ENCODE results near the gene GPR78. TPM values are rescaled to one million over a fixed set of nuclear protein-coding genes. Genes with fewer than 3 reads are reported as not detected.

The GPR78 gene
- total RNA-seq, 1 experiment from 2014 or later: 5.7 TPM

DNA sequence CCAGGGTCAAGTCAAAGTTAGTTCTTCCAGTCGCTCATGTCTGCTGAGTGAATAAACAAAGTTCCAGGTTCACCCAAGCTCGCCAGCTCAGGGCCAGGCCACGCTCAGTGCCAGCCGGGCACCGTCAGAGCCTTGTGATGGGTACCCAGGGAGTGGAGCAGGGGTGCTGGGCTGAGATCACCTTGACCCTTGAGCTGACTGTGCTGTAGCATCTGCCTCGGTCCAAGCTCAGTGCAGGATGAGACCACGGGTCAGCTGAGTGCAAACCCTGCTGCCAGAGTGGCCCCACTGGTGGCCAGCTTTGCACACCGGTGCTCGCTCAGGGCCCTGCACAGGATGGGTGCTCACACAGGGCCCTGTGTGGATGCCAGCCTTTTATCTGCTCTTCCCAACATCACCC lies 16.7 kb downstream of the GPR78 start:
- TF ChIP-seq GABPB1 (CRISPR knock-in tag; IDR thresholded peaks at IDR 0.05): no peak
- no peak for TF ChIP-seq CREB1 (CRISPR knock-in tag; IDR thresholded peaks at IDR 0.05)
- TF ChIP-seq, protein P1, sequence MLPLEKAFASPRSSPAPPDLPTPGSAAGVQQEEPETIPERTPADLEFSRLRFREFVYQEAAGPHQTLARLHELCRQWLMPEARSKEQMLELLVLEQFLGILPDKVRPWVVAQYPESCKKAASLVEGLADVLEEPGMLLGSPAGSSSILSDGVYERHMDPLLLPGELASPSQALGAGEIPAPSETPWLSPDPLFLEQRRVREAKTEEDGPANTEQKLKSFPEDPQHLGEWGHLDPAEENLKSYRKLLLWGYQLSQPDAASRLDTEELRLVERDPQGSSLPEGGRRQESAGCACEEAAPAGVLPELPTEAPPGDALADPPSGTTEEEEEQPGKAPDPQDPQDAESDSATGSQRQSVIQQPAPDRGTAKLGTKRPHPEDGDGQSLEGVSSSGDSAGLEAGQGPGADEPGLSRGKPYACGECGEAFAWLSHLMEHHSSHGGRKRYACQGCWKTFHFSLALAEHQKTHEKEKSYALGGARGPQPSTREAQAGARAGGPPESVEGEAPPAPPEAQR (CRISPR knock-in tag; IDR thresholded peaks at IDR 0.05): no peak
- TF ChIP-seq RELA (CRISPR knock-in tag; IDR thresholded peaks at IDR 0.05; ENCODE audit: borderline replicate concordance): no peak
- TF ChIP-seq ETV6 (CRISPR knock-in tag; IDR thresholded peaks at IDR 0.05): no peak
- TF ChIP-seq, protein P2, sequence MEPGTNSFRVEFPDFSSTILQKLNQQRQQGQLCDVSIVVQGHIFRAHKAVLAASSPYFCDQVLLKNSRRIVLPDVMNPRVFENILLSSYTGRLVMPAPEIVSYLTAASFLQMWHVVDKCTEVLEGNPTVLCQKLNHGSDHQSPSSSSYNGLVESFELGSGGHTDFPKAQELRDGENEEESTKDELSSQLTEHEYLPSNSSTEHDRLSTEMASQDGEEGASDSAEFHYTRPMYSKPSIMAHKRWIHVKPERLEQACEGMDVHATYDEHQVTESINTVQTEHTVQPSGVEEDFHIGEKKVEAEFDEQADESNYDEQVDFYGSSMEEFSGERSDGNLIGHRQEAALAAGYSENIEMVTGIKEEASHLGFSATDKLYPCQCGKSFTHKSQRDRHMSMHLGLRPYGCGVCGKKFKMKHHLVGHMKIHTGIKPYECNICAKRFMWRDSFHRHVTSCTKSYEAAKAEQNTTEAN (CRISPR knock-in tag; IDR thresholded peaks at IDR 0.05): no peak
- TF ChIP-seq ZBTB21 (CRISPR knock-in tag; IDR thresholded peaks at IDR 0.05; ENCODE audit: borderline replicate concordance): no peak
- TF ChIP-seq, protein P3, sequence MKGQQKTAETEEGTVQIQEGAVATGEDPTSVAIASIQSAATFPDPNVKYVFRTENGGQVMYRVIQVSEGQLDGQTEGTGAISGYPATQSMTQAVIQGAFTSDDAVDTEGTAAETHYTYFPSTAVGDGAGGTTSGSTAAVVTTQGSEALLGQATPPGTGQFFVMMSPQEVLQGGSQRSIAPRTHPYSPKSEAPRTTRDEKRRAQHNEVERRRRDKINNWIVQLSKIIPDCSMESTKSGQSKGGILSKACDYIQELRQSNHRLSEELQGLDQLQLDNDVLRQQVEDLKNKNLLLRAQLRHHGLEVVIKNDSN (CRISPR knock-in tag; IDR thresholded peaks at IDR 0.05): no peak
- no peak for TF ChIP-seq ZNF263 (CRISPR knock-in tag; IDR thresholded peaks at IDR 0.05; ENCODE audit: low read depth)
- TF ChIP-seq, protein P4, sequence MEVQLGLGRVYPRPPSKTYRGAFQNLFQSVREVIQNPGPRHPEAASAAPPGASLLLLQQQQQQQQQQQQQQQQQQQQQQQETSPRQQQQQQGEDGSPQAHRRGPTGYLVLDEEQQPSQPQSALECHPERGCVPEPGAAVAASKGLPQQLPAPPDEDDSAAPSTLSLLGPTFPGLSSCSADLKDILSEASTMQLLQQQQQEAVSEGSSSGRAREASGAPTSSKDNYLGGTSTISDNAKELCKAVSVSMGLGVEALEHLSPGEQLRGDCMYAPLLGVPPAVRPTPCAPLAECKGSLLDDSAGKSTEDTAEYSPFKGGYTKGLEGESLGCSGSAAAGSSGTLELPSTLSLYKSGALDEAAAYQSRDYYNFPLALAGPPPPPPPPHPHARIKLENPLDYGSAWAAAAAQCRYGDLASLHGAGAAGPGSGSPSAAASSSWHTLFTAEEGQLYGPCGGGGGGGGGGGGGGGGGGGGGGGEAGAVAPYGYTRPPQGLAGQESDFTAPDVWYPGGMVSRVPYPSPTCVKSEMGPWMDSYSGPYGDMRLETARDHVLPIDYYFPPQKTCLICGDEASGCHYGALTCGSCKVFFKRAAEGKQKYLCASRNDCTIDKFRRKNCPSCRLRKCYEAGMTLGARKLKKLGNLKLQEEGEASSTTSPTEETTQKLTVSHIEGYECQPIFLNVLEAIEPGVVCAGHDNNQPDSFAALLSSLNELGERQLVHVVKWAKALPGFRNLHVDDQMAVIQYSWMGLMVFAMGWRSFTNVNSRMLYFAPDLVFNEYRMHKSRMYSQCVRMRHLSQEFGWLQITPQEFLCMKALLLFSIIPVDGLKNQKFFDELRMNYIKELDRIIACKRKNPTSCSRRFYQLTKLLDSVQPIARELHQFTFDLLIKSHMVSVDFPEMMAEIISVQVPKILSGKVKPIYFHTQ (CRISPR knock-in tag; IDR thresholded peaks at IDR 0.05): no peak
- no peak for TF ChIP-seq HMGA2 (CRISPR knock-in tag; IDR thresholded peaks at IDR 0.05)
- TF ChIP-seq TEAD1 (CRISPR knock-in tag; IDR thresholded peaks at IDR 0.05): no peak
- TF ChIP-seq NFE2L1 (CRISPR knock-in tag; IDR thresholded peaks at IDR 0.05): no peak

DNA sequence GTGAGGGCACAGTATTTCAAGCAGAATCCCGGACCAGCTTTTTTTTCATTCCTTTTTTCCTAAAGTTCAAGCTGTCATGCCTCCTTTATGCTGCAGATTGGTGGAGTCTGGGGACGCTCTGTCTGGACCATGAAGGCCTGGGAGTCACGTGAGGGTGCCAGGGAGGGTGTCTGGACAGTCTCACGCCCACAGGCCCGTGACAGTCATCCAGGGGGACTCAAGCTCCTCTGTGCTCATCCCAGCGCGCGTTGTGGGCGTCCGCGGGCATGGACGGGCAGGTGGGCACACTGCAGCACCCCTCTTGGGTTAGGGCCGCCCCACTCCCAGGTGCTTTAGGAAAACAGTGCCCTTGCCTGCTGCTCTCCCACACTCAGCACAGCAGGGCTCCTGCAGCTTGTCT lies 17.1 kb downstream of the GPR78 start:
- peaks cover 12% of the 10 kb centered on the region for H3K4me1 Mint-ChIP-seq
- DNase-seq (ENCODE audit: low spot score) (no peak), ATAC-seq (no peak)
- ChIA-PET CTCF (interaction anchor here (1.4 to 3.6 kb wide), 3 partner anchors 10 to 129 kb away, joined by 3 to 39 read pairs (median 10); no protein-coding TSS in a partner anchor), POLR2A (no interaction called here)
- no peak overlapping the region for H3K4me3 Mint-ChIP-seq
- H3K27ac Mint-ChIP-seq: no peak overlapping the region
- H3K27me3 Mint-ChIP-seq (ENCODE audit: low read depth): no peaks in the 10 kb centered on the region
- H3K9me3 Mint-ChIP-seq: no peaks in the 10 kb centered on the region
- H3K36me3 Mint-ChIP-seq: peaks cover 4% of the 10 kb centered on the region; the same call in 1 of the 2 replicates
- TF ChIP-seq HMGA2 (CRISPR knock-in tag; IDR thresholded peaks at IDR 0.05) (no peak), NR1H2 (CRISPR knock-in tag; IDR thresholded peaks at IDR 0.05) (no peak), FOXK1 (CRISPR knock-in tag; IDR thresholded peaks at IDR 0.05) (no peak), CREB1 (CRISPR knock-in tag; IDR thresholded peaks at IDR 0.05) (no peak), ATF1 (CRISPR knock-in tag; IDR thresholded peaks at IDR 0.05) (no peak), SMAD4 (CRISPR knock-in tag; IDR thresholded peaks at IDR 0.05) (no peak)

More for the DNA sequence above, 16.7 kb downstream of the GPR78 start:
- POLR2A ChIA-PET: no interaction called here
- Mint-ChIP-seq H3K4me3 (no peak overlapping the region), H3K27ac (no peak overlapping the region), H3K4me1 (peaks cover 12% of the 10 kb centered on the region), H3K9me3 (no peaks in the 10 kb centered on the region), H3K36me3 (peaks cover 4% of the 10 kb centered on the region; the same call in 1 of the 2 replicates), H3K27me3 (ENCODE audit: low read depth) (no peaks in the 10 kb centered on the region)
- DNase-seq (ENCODE audit: low spot score) (no peak), ATAC-seq (no peak)
- CTCF ChIA-PET: interaction anchor here (1.4 to 3.6 kb wide), 3 partner anchors 11 to 128 kb away, joined by 3 to 39 read pairs (median 10); no protein-coding TSS in a partner anchor

DNA sequence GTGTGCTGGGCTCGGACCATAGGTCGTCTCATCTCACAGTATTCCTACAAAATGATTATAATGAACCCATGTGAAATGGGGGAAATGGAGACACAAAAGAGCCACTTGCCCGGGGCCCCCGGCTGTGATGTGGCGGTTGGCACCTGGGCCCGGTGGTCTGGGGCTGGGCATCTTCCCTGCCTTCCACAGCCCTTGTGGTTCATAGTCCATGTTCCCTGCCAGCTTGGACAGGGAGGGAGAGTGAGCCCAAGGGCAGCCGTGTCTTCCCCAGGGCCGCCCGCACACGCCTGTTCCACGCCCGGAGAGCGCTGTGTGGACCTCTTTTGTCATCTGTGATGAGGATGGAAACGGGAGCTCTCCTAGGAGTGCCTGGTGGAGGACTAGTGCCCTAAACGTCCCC lies 17.6 kb downstream of the GPR78 start:
- H3K9me3 Mint-ChIP-seq: no peaks in the 10 kb centered on the region
- H3K27me3 Mint-ChIP-seq (ENCODE audit: low read depth): no peaks in the 10 kb centered on the region
- H3K4me3 Mint-ChIP-seq: no peak overlapping the region
- H3K27ac Mint-ChIP-seq: no peak overlapping the region
- ChIA-PET CTCF (interaction anchor here (1.4 to 3.6 kb wide), 3 partner anchors 10 to 129 kb away, joined by 3 to 39 read pairs (median 10); no protein-coding TSS in a partner anchor), POLR2A (no interaction called here)
- ATAC-seq (no peak), DNase-seq (ENCODE audit: low spot score) (no peak)
- H3K4me1 Mint-ChIP-seq: peaks cover 12% of the 10 kb centered on the region
- peaks cover 4% of the 10 kb centered on the region; the same call in 1 of the 2 replicates for H3K36me3 Mint-ChIP-seq
- TF ChIP-seq SP1 (CRISPR knock-in tag; conservative IDR thresholded peaks at IDR 0.05) (no peak), GABPB1 (CRISPR knock-in tag; IDR thresholded peaks at IDR 0.05) (no peak), NR1H2 (CRISPR knock-in tag; IDR thresholded peaks at IDR 0.05) (no peak), NFYB (CRISPR knock-in tag; conservative IDR thresholded peaks at IDR 0.05; ENCODE audit: low read depth) (no peak), NR2C2 (CRISPR knock-in tag; IDR thresholded peaks at IDR 0.05) (no peak), ZNF232 (CRISPR knock-in tag; IDR thresholded peaks at IDR 0.05) (no peak), RORB (CRISPR knock-in tag; IDR thresholded peaks at IDR 0.05) (no peak), SMAD3 (CRISPR knock-in tag; IDR thresholded peaks at IDR 0.05; ENCODE audit: borderline replicate concordance) (no peak), ZNF396 (CRISPR knock-in tag; IDR thresholded peaks at IDR 0.05; ENCODE audit: borderline replicate concordance) (no peak), ESRRA (CRISPR knock-in tag; IDR thresholded peaks at IDR 0.05; ENCODE audit: borderline replicate concordance) (no peak)
- TF ChIP-seq, protein P5, sequence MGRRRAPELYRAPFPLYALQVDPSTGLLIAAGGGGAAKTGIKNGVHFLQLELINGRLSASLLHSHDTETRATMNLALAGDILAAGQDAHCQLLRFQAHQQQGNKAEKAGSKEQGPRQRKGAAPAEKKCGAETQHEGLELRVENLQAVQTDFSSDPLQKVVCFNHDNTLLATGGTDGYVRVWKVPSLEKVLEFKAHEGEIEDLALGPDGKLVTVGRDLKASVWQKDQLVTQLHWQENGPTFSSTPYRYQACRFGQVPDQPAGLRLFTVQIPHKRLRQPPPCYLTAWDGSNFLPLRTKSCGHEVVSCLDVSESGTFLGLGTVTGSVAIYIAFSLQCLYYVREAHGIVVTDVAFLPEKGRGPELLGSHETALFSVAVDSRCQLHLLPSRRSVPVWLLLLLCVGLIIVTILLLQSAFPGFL (CRISPR knock-in tag; IDR thresholded peaks at IDR 0.05; ENCODE audit: borderline replicate concordance): no peak
